GM23338 (cell line): ENCODE measurements around the gene MRPS14. TPM values are rescaled to one million over a fixed set of nuclear protein-coding genes. Genes with fewer than 3 reads are reported as not detected.
A peak's percentile ranks its signal among the peaks of the same experiment; 100 is the strongest.

Source experiments
- ATAC-seq: fragments of 200-7000 bp; cut with Tn5 transposase; 3 replicates; pipeline ENCODE4 v1.9.1; 2020
- DNase-seq: peaks from one replicate; pipeline ENCODE4 v3.0.0-alpha.2; 2015; ENCODE audit warnings: low spot score
- H2AFZ ChIP-seq: fragments of 200-600 bp; sonication (generic); 2 replicates; pipeline ENCODE4 v1.8.0; 2016; ENCODE audit warnings: antibody characterized with exemption, mild to moderate bottlenecking, moderate library complexity
- H3F3A ChIP-seq: fragments of 200-600 bp; sonication (generic); replicated peaks from 2 replicates; pipeline ENCODE4 v1.8.0; 2017; ENCODE audit warnings: antibody characterized with exemption, mixed run types, low read depth
- H3K27ac ChIP-seq: fragments of 200-600 bp; sonication (generic); 2 replicates; pipeline ENCODE4 v1.6.1; 2016; ENCODE audit warnings: low read depth
- H3K27me3 ChIP-seq: fragments of 200-600 bp; sonication (generic); 2 replicates; pipeline ENCODE4 v1.8.0; 2016; ENCODE audit warnings: mild to moderate bottlenecking, mixed run types, moderate library complexity; ENCODE audit not compliant: insufficient read depth
- H3K36me3 ChIP-seq: fragments of 200-600 bp; sonication (generic); 2 replicates; pipeline ENCODE4 v1.8.0; 2016; ENCODE audit warnings: mild to moderate bottlenecking; ENCODE audit not compliant: insufficient read depth
- H3K4me1 ChIP-seq: fragments of 200-600 bp; sonication (generic); 2 replicates; pipeline ENCODE4 v1.8.0; 2016; ENCODE audit warnings: mild to moderate bottlenecking, moderate library complexity; ENCODE audit not compliant: insufficient read depth
- H3K4me2 ChIP-seq: fragments of 200-600 bp; sonication (generic); 2 replicates; pipeline ENCODE4 v1.7.1; 2017; ENCODE audit warnings: mixed run types
- H3K4me3 ChIP-seq: fragments of 200-600 bp; sonication (generic); 2 replicates; pipeline ENCODE4 v1.6.1; 2016; ENCODE audit warnings: mixed run types
- H3K79me2 ChIP-seq: fragments of 200-600 bp; sonication (generic); replicated peaks from 2 replicates; pipeline ENCODE4 v1.8.0; 2017; ENCODE audit warnings: mild to moderate bottlenecking; ENCODE audit not compliant: insufficient read depth
- H3K9me2 ChIP-seq: fragments of 200-600 bp; sonication (generic); 2 replicates; pipeline ENCODE4 v1.8.0; 2017; ENCODE audit not compliant: insufficient read depth
- H4K20me1 ChIP-seq: fragments of 200-600 bp; sonication (generic); replicated peaks from 2 replicates; pipeline ENCODE4 v1.8.0; 2017; ENCODE audit warnings: mild to moderate bottlenecking; ENCODE audit not compliant: insufficient read depth
- H3K27ac Mint-ChIP-seq: 2 replicates; pipeline ENCODE4 v1.8.0; 2020; ENCODE audit warnings: inconsistent platforms, mild to moderate bottlenecking, moderate library complexity, mixed read lengths
- H3K27me3 Mint-ChIP-seq: 3 replicates; pipeline ENCODE4 v1.8.0; 2022; ENCODE audit warnings: low read depth, mild to moderate bottlenecking, moderate library complexity, mixed read lengths, inconsistent platforms; ENCODE audit not compliant: insufficient read depth, poor library complexity
- H3K36me3 Mint-ChIP-seq: 3 replicates; pipeline ENCODE4 v1.8.0; 2021; ENCODE audit warnings: low read depth, mild to moderate bottlenecking, inconsistent platforms, moderate library complexity, mixed read lengths
- H3K4me1 Mint-ChIP-seq: 3 replicates; pipeline ENCODE4 v1.8.0; 2020; ENCODE audit warnings: mild to moderate bottlenecking, inconsistent platforms, mixed read lengths
- H3K4me3 Mint-ChIP-seq: 3 replicates; pipeline ENCODE4 v1.8.0; 2021; ENCODE audit warnings: moderate library complexity, mild to moderate bottlenecking, inconsistent platforms, mixed read lengths
- H3K9me3 Mint-ChIP-seq: 3 replicates; pipeline ENCODE4 v1.8.0; 2020; ENCODE audit warnings: moderate library complexity, mild to moderate bottlenecking, inconsistent platforms, mixed read lengths
- CREB1 ChIP-seq: fragments of 250-450 bp; sonication (Bioruptor Pico); IDR thresholded peaks from 2 replicates; pipeline ENCODE4 v1.5.0; 2020; ENCODE audit warnings: low read depth, mild to moderate bottlenecking, moderate library complexity
- ETS1 ChIP-seq: IDR thresholded peaks from 2 replicates; pipeline ENCODE4 v1.6.1; 2016; ENCODE audit warnings: antibody characterized with exemption
- EZH2 ChIP-seq: fragments of 200-600 bp; sonication (generic); IDR thresholded peaks from one replicate; pipeline ENCODE4 v1.8.0; 2017; ENCODE audit warnings: antibody characterized with exemption, mild to moderate bottlenecking, low read depth; ENCODE audit not compliant: unreplicated experiment
- JUNB ChIP-seq: IDR thresholded peaks from one replicate; pipeline ENCODE4 v1.6.1; 2016; ENCODE audit warnings: antibody characterized with exemption; ENCODE audit not compliant: unreplicated experiment
- STAT1 ChIP-seq: IDR thresholded peaks from one replicate; pipeline ENCODE4 v1.6.1; 2016; ENCODE audit warnings: antibody characterized with exemption; ENCODE audit not compliant: unreplicated experiment
- polyA plus RNA-seq: library from polyadenylated mRNA; unstranded; fragments of >200 nt; fragmentation: Nextera tagmentation; extraction: Ambion mirVana; gene quantifications from 2 replicates; pipeline ENCODE4 v1.2.1, GENCODE V29; 2016
- total RNA-seq: library from RNA; depleted of rRNA; stranded (reverse); fragments of >200 nt; shearing (Covaris generic); gene quantifications from 2 replicates; pipeline ENCODE4 v1.2.3, GENCODE V29; 2014
- TF ChIP-seq, protein P1 (sequence below), 2 experiments: fragments of 200-600 bp in 1 of 2; sonication (generic) in 1 of 2; conservative IDR thresholded peaks; 2 replicates each; pipeline versions ENCODE4 v1.5.1 to v1.6.1; 2016 to 2017; ENCODE audit warnings: antibody characterized with exemption in 2 of 2, low read depth in 2 of 2, mild to moderate bottlenecking in 2 of 2, moderate library complexity in 1 of 2
- TF ChIP-seq, protein P2 (sequence below): IDR thresholded peaks from one replicate; pipeline ENCODE4 v1.6.1; 2018; ENCODE audit warnings: antibody characterized with exemption; ENCODE audit not compliant: unreplicated experiment

MRPS14 gene
- total and polyA plus RNA-seq, 2 experiments from 2014 or later, result 18.5 to 75.7 TPM

DNA sequence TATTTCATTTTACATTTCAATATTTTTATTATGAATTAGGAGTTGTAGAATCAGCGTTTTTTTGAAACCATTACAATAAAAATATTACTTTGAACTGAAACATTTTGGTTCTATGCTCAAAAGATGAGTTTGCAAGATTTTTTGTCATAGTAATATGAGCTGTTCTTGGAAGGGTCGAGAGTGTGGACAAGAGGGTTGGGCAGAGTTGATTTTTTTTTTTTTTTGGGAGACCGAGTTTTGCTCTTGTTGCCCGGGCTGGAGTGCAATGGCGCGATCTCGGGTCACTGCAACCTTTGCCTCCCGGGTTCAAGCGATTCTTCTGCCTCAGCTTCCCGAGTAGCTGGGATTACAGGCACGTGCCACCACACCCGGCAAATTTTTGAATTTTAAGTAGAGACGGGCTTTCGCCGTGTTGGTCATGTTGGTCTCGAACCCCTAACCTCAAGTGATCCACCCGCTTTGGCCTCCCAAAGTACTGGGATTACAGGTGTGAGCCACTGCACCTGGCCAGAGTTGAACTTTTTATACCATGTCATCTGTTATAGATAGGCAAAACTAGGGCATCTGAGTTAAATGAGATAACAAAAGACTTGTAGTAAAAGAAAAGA lies 20.2 kb downstream of the MRPS14 start (continued):
- TF ChIP-seq, protein P1, sequence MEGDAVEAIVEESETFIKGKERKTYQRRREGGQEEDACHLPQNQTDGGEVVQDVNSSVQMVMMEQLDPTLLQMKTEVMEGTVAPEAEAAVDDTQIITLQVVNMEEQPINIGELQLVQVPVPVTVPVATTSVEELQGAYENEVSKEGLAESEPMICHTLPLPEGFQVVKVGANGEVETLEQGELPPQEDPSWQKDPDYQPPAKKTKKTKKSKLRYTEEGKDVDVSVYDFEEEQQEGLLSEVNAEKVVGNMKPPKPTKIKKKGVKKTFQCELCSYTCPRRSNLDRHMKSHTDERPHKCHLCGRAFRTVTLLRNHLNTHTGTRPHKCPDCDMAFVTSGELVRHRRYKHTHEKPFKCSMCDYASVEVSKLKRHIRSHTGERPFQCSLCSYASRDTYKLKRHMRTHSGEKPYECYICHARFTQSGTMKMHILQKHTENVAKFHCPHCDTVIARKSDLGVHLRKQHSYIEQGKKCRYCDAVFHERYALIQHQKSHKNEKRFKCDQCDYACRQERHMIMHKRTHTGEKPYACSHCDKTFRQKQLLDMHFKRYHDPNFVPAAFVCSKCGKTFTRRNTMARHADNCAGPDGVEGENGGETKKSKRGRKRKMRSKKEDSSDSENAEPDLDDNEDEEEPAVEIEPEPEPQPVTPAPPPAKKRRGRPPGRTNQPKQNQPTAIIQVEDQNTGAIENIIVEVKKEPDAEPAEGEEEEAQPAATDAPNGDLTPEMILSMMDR (conservative IDR thresholded peaks at IDR 0.05; ENCODE audit: low read depth in 2 of 2), result no peak
- TF ChIP-seq JUNB (no peak), ETS1 (no peak), EZH2 (no peak), STAT1 (no peak)
- TF ChIP-seq, protein P2, sequence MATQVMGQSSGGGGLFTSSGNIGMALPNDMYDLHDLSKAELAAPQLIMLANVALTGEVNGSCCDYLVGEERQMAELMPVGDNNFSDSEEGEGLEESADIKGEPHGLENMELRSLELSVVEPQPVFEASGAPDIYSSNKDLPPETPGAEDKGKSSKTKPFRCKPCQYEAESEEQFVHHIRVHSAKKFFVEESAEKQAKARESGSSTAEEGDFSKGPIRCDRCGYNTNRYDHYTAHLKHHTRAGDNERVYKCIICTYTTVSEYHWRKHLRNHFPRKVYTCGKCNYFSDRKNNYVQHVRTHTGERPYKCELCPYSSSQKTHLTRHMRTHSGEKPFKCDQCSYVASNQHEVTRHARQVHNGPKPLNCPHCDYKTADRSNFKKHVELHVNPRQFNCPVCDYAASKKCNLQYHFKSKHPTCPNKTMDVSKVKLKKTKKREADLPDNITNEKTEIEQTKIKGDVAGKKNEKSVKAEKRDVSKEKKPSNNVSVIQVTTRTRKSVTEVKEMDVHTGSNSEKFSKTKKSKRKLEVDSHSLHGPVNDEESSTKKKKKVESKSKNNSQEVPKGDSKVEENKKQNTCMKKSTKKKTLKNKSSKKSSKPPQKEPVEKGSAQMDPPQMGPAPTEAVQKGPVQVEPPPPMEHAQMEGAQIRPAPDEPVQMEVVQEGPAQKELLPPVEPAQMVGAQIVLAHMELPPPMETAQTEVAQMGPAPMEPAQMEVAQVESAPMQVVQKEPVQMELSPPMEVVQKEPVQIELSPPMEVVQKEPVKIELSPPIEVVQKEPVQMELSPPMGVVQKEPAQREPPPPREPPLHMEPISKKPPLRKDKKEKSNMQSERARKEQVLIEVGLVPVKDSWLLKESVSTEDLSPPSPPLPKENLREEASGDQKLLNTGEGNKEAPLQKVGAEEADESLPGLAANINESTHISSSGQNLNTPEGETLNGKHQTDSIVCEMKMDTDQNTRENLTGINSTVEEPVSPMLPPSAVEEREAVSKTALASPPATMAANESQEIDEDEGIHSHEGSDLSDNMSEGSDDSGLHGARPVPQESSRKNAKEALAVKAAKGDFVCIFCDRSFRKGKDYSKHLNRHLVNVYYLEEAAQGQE, result no peak

DNA sequence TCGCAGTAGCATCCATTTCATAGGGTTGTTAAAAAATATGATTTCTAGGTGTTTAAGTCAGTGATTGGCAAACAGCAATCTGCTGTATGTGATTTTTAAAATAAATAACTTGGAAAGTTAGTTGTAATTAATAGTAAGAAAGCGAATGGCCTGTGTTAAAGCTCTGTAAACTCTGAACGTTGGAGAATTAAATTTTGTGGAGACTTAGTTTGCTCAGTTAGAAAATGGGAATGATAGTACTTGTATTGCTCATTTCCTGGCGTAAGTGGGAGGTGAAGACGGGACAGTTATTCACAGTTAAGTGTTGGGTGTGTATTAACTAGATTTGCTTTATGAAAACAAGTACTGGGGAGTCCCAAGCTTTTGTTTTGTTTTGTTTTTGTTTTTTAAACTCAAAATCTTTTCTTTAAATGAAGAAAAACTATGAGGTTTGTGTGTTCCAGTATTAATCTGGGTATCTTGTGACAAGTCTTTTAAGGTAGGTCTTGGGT lies 22.5 kb downstream of the MRPS14 start:
- Mint-ChIP-seq H3K9me3 (no peaks in the 10 kb centered on the region), H3K36me3 (peaks cover 20% of the 10 kb centered on the region), H3K27ac (peak overlapping the region; percentile 97; the same call in 1 of the 2 replicates), H3K4me3 (no peak overlapping the region; the same call in 2 of the 3 replicates), H3K4me1 (peaks cover 29% of the 10 kb centered on the region; the same call in 2 of the 3 replicates), H3K27me3 (peaks cover 3% of the 10 kb centered on the region)
- Histone ChIP-seq H3K4me1 (peaks cover 11% of the 10 kb centered on the region), H3F3A (no peaks in the 10 kb centered on the region), H4K20me1 (peaks cover 40% of the 10 kb centered on the region), H3K4me3 (peak overlapping the region; percentile 88), H3K27ac (peak overlapping the region; percentile 60; the same call in 1 of the 2 replicates), H3K9me2 (no peaks in the 10 kb centered on the region), H3K36me3 (no peaks in the 10 kb centered on the region; the same call in 1 of the 2 replicates), H2AFZ (no peak overlapping the region; the same call in 1 of the 2 replicates), H3K4me2 (peak overlapping the region; percentile 88), H3K79me2 (peaks cover 57% of the 10 kb centered on the region), H3K27me3 (no peaks in the 10 kb centered on the region)
- no peak for DNase-seq
- ATAC-seq, result no peak
- TF ChIP-seq, protein P2, result no peak
- no peak for TF ChIP-seq CREB1 (CRISPR knock-in tag)
